HG02571 (cell line): ENCODE data around the gene CAPN1.

Experiments used
- ATAC-seq: cut with Tn5 transposase; IDR thresholded peaks from one replicate; pipeline ENCODE4 v1.9.1; 2021; ENCODE audit warnings: mild to moderate bottlenecking, moderate library complexity; ENCODE audit not compliant: unreplicated experiment

Gene CAPN1

DNA sequence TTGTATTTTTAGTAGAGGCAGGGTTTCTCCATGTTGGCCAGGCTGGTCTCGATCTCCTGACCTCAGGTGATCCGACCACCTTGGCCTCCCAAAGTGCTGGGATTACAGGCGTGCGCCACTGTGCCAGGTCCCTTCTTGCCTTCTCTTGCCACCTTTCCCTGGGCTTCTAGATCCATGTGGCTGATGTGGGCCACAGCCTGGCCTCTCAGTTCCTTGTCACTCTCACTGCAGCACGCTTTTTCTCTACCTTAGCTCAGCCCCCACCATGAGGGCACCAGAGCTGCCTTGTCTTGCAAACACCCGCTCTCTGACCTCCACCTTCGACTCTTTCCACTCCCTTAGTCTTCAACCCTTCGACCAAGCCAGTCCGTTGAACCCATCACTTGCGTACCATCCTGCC lies 7.5 kb downstream of the CAPN1 start:
- ATAC-seq: no peak

DNA sequence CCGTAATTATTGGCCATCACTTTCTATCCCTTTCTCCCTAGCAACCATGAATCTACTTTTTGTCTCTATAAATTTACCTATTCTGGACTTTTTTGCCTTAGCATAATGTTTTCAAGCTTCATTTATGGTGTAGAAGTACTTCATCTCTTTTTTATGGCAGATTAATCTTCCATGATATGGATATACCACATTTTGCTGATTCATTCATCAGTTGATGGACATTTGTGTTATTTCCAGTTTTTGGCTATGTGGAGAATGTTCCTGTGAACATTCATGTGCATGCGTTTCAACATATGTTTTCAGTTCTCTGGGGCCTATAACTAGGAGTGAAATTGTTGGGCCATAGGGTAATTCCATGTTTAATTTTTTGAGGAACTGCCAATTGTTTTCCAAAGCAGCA lies 12.8 kb downstream of the CAPN1 start:
- ATAC-seq: no peak

- ATAC-seq: no peak
These were observed 22.4 kb downstream of the CAPN1 start for GRCh38 chr11:65204143-65204542.

- no peak for ATAC-seq
These were observed 23.2 kb downstream of the CAPN1 start for GRCh38 chr11:65204646-65205601.

- no peak for ATAC-seq
These were observed 23.9 kb downstream of the CAPN1 start for GRCh38 chr11:65205602-65205967.

- no peak for ATAC-seq
These were observed 24.7 kb downstream of the CAPN1 start for GRCh38 chr11:65206441-65206841.

DNA sequence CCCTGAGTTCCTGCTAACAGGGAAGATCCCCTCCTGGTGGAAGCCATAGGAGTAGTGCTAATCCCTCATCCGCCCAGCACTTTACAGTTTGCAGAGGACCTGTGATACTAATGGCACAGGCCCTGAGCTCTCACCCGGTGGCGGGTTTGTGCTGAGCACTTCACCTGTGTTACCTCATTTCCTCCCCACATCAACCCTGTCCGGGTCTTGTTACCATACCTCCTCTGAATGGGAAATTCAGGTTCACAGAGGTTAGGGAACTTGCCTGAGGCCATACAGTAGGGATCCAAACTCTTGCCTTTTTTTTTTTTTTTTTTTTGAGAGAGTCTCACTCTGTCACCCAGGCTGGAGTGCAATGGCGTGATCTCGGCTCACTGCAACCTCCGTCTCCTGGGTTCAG lies 25.2 kb downstream of the CAPN1 start:
- ATAC-seq: no peak

DNA sequence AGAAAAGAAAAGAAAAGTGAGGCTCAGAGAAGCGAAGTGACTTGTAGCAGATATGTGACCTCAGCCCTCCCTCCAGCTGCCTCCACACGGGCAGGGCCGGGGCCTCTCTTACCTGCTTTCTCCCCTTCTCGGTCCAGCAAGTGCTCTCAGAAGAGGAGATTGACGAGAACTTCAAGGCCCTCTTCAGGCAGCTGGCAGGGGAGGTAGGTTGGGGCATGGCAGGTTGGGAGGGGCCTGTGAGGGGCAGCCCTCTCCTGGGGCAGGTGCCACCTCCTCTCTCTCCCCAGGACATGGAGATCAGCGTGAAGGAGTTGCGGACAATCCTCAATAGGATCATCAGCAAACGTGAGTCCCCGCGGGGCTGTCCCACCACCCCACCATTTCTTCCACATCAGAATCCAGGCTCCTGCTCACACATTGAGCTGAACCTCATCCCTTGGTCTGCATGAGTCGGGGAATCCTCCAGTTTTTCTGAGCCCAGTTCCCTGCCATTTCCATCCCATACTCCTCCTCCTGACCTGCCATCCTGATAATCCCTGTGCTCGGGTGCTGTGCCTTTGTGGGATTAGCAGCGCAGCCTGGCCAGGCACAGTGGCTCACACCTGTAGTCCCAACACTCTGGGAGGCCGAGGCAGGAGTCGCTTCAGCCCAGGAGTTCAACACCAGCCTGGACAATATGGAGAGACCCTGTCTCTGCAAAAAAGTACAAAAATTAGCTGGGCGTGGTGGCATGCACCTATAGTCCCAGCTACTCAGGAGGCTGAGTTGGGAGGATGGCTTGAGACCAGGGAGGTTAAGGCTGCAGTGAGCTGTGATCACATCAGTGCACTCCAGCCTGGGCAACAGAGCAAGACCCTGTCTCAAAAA lies 26.4 kb downstream of the CAPN1 start:
- no peak for ATAC-seq

GRCh38 chr11:65208785-65209710 lies 27.3 kb downstream of the CAPN1 start:
- ATAC-seq: no peak

DNA sequence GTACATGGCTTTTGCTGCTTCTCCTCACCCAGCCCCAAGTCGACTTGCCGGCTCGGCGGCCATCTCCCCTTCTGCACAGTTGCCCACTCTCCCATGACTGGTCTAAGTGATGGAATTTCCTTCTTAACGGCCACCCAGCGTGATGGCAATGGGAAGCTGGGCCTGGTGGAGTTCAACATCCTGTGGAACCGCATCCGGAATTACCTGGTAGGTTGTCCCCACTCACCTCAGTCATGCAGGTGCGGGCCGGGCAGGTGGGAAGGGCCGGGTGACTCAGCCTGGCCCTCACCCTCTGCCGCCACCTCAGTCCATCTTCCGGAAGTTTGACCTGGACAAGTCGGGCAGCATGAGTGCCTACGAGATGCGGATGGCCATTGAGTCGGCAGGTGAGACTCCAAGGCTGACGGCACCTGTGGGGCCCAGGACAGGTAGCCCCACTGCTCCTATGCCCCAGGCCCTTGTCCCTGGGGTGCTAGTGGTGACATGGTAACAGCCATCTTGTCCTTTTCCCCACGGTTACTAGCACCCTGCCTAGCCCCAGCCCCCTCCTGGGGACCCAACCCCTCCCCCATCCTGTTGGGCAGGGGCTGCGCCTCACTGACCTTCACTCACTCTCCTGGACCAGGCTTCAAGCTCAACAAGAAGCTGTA lies 28.1 kb downstream of the CAPN1 start:
- no peak for ATAC-seq

DNA sequence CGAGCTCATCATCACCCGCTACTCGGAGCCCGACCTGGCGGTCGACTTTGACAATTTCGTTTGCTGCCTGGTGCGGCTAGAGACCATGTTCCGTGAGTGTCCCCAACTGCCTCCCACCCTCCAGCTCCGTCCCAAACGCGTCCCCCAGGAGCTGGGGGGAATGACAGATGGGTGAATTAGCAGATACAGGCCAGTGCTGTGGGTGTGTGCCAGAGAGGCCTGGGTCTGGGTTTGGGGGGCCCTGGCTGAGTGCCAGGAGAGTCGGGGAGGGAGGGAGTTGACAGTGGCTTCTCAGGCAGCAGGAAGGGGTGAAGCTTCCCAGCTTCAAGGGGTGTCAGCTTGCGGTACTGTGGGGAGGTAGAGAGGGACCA lies 28.6 kb downstream of the CAPN1 start:
- ATAC-seq: no peak

DNA sequence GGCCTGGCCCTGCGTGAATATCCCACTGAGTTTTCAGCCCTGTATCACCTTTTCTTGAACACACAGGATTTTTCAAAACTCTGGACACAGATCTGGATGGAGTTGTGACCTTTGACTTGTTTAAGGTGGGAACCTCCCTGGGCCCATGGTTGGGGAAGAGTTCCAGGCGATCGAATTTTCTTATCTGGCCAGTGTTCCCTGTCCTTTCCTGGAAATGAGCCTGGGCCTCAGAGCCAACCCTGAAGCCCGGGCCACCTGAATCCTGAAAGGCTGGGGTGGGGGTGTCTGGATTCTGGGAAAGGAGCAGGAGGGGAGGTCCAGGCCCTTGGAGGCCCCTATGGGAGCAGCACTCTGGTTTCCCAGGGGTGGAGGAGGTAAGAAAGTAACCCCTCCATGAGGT lies 29.0 kb downstream of the CAPN1 start:
- ATAC-seq: no peak

DNA sequence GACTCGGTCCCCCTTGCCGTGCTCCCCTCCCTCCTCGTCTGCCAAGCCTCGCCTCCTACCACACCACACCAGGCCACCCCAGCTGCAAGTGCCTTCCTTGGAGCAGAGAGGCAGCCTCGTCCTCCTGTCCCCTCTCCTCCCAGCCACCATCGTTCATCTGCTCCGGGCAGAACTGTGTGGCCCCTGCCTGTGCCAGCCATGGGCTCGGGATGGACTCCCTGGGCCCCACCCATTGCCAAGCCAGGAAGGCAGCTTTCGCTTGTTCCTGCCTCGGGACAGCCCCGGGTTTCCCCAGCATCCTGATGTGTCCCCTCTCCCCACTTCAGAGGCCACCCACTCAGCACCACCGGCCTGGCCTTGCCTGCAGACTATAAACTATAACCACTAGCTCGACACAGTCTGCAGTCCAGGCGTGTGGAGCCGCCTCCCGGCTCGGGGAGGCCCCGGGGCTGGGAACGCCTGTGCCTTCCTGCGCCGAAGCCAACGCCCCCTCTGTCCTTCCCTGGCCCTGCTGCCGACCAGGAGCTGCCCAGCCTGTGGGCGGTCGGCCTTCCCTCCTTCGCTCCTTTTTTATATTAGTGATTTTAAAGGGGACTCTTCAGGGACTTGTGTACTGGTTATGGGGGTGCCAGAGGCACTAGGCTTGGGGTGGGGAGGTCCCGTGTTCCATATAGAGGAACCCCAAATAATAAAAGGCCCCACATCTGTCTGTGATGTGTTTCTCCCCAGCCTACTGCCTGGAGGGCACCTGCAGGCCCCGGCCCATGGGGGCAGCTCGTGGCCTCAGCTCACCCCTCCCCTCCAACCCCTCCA lies 29.8 kb downstream of the CAPN1 start:
- ATAC-seq: no peak

DNA sequence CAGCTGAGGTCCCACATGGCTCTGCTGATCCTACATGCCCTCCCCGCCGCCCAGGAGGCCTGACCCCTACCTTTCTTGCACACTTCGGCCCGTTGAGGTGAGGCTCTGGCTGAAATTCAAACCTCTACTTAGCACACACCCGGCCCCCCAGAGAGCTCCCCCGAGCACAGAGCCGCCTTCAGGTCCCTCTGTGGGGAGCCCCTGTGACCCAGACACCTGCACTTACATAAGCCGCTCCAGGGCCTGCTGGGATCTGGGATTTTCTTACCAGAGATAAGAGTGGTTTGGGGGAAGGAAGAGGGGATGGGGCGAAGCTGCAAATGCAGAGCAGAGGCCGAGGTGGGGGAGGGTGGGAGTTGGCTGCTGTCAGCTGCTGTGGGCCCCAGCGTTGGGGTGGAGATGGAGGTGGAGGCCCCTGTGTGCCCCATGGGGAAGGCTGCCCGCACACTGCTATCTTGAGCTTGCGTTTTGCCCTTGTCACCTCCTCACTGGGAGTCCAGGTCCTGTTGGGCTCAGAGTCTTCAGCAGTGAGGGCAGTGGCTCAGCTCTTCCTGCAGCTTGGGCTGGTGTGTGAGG lies 30.6 kb downstream of the CAPN1 start:
- ATAC-seq: no peak

- no peak for ATAC-seq
These were observed 31.8 kb downstream of the CAPN1 start for GRCh38 chr11:65213322-65214211.

GRCh38 chr11:65214212-65214845 lies 32.6 kb downstream of the CAPN1 start:
- no peak for ATAC-seq

- ATAC-seq: no peak
These were observed 33.8 kb downstream of the CAPN1 start for GRCh38 chr11:65215441-65216076.
